Suprapubic skin (tissue), 3 donors: ENCODE measurements around the gene THNSL1.

Experiments used
- EP300 ChIP-seq: sonication (generic); formaldehyde crosslinking; IDR thresholded peaks from one replicate; pipeline ENCODE4 v1.6.1; 2017; ENCODE audit warnings: antibody characterized with exemption
- TF ChIP-seq, protein P1 (sequence below), 2 donors: fragments of 200-600 bp in 1 of 2; fragments of 450-650 bp in 1 of 2; sonication (generic) in 1 of 2; IDR thresholded peaks; one replicate each; pipeline ENCODE4 v1.5.1; 2016 to 2019; ENCODE audit warnings: antibody characterized with exemption in 2 of 2, mild to moderate bottlenecking in 1 of 2, moderate library complexity in 1 of 2

DNA sequence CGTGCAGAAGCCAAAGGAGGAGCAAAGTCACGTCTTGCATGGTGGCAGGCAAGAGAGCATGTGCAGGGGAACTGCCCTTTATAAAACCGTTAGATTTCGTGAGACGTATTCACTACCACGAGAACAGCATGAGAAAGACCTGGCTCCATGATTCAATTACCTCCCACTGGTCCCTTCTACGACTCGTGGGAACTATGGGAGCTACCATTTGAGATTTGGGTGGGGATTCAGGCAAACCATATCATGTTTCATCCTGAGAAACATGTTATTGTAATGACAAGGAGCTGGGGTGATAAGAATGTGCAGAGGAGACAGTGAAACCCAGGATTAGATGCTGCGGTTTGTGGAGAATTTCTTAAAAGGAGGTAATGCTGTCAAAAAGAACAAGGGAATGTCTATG, 34.0 kb downstream of the THNSL1 start:
- TF ChIP-seq, protein P1, sequence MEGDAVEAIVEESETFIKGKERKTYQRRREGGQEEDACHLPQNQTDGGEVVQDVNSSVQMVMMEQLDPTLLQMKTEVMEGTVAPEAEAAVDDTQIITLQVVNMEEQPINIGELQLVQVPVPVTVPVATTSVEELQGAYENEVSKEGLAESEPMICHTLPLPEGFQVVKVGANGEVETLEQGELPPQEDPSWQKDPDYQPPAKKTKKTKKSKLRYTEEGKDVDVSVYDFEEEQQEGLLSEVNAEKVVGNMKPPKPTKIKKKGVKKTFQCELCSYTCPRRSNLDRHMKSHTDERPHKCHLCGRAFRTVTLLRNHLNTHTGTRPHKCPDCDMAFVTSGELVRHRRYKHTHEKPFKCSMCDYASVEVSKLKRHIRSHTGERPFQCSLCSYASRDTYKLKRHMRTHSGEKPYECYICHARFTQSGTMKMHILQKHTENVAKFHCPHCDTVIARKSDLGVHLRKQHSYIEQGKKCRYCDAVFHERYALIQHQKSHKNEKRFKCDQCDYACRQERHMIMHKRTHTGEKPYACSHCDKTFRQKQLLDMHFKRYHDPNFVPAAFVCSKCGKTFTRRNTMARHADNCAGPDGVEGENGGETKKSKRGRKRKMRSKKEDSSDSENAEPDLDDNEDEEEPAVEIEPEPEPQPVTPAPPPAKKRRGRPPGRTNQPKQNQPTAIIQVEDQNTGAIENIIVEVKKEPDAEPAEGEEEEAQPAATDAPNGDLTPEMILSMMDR (IDR thresholded peaks at IDR 0.05), result no peak
- no peak for TF ChIP-seq EP300
